ENCODE data around the gene MADCAM1. TPM values are rescaled to one million over a fixed set of nuclear protein-coding genes. Genes with fewer than 3 reads are reported as not detected.

The MADCAM1 gene
- total and polyA plus RNA-seq, 2 experiments from 2014 or later: 2.9 to 4.0 TPM

DNA sequence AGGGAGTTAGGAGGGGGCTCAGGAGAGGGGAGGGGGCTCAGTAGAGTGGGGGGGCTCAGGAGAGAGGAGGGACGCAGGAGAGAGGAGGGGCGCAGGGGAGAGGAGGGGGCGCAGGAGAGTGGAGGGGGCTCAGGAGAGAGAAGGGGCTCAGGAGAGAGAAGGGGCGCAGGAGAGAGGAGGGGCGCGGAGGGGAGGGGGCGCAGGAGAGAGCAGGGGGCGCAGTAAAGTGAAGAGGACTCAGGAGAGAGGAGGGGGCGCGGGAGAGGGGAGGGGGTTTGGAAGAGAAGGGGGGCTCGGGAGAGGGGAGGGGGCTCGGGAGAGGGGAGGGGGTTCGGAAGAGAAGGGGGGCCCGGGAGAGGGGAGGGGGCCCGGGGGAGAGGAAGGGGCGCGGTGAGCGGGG is 700 bp downstream of the MADCAM1 start:
- Histone ChIP-seq H3K9me2 (replicated peaks; ENCODE audit: insufficient read depth) (no peaks in the 10 kb centered on the region), H3K79me2 (no peaks in the 10 kb centered on the region), H3K4me3 (no peak overlapping the region), H3K27me3 (peaks cover 22% of the 10 kb centered on the region), H3K36me3 (replicated peaks; ENCODE audit: insufficient read depth, low read depth) (no peaks in the 10 kb centered on the region), H2AFZ (no peak overlapping the region), H3K27ac (no peak overlapping the region), H3K9me3 (ENCODE audit: low read depth) (no peaks in the 10 kb centered on the region), H3K4me1 (ENCODE audit: insufficient read depth) (no peaks in the 10 kb centered on the region), H3K4me2 (no peak overlapping the region), H4K20me1 (ENCODE audit: insufficient read depth, poor library complexity, severe bottlenecking) (no peaks in the 10 kb centered on the region)
- peak; percentile 3 for DNase-seq (ENCODE audit: low spot score)
- WGBS (ENCODE audit: low lambda C conversion rate, missing lambda C conversion rate): no CpG with 5 or more reads among the region's 18 CpGs
- TF ChIP-seq EZH2phosphoT487 (IDR thresholded peaks at IDR 0.05; ENCODE audit: low read depth, severe bottlenecking, unreplicated experiment): no peak
- TF ChIP-seq EZH2 (IDR thresholded peaks at IDR 0.05; ENCODE audit: borderline replicate concordance): no peak
- no peak for TF ChIP-seq CTCF (IDR thresholded peaks at IDR 0.05; ENCODE audit: poor library complexity)

- Histone ChIP-seq H3K4me2 (peak overlapping the region; percentile 81), H4K20me1 (ENCODE audit: insufficient read depth, poor library complexity, severe bottlenecking) (no peaks in the 10 kb centered on the region), H2AFZ (no peak overlapping the region), H3K9me3 (ENCODE audit: low read depth) (no peaks in the 10 kb centered on the region), H3K4me1 (ENCODE audit: insufficient read depth) (no peaks in the 10 kb centered on the region), H3K27ac (no peak overlapping the region), H3K79me2 (no peaks in the 10 kb centered on the region), H3K9me2 (replicated peaks; ENCODE audit: insufficient read depth) (no peaks in the 10 kb centered on the region), H3K27me3 (peaks cover 22% of the 10 kb centered on the region), H3K36me3 (replicated peaks; ENCODE audit: insufficient read depth, low read depth) (no peaks in the 10 kb centered on the region), H3K4me3 (no peak overlapping the region)
- no CpG with 5 or more reads among the region's 36 CpGs for WGBS (ENCODE audit: low lambda C conversion rate, missing lambda C conversion rate)
- TF ChIP-seq EZH2 (IDR thresholded peaks at IDR 0.05; ENCODE audit: borderline replicate concordance) (peak; percentile 23), CTCF (IDR thresholded peaks at IDR 0.05; ENCODE audit: poor library complexity) (no peak), EZH2phosphoT487 (IDR thresholded peaks at IDR 0.05; ENCODE audit: low read depth, severe bottlenecking, unreplicated experiment) (peak; percentile 31)
- DNase-seq (ENCODE audit: low spot score): no peak
Measured at GRCh38 chr19:497491-497868, 1.2 kb downstream of the MADCAM1 start.

GRCh38 chr19:497869-498510 is 1.7 kb downstream of the MADCAM1 start:
- DNase-seq (ENCODE audit: low spot score): peak; percentile 27
- peak overlapping the region; percentile 81 for H3K4me2 ChIP-seq
- H3K36me3 ChIP-seq (replicated peaks; ENCODE audit: insufficient read depth, low read depth): no peaks in the 10 kb centered on the region
- H3K9me2 ChIP-seq (replicated peaks; ENCODE audit: insufficient read depth): no peaks in the 10 kb centered on the region
- no peak overlapping the region for H3K4me3 ChIP-seq
- H3K79me2 ChIP-seq: no peaks in the 10 kb centered on the region
- no peak overlapping the region for H2AFZ ChIP-seq
- H3K27ac ChIP-seq: no peak overlapping the region
- no peaks in the 10 kb centered on the region for H3K4me1 ChIP-seq (ENCODE audit: insufficient read depth)
- H3K27me3 ChIP-seq: peaks cover 22% of the 10 kb centered on the region
- H3K9me3 ChIP-seq (ENCODE audit: low read depth): no peaks in the 10 kb centered on the region
- peak; percentile 69 for TF ChIP-seq EZH2 (IDR thresholded peaks at IDR 0.05; ENCODE audit: borderline replicate concordance)
- no peak for TF ChIP-seq EZH2phosphoT487 (IDR thresholded peaks at IDR 0.05; ENCODE audit: low read depth, severe bottlenecking, unreplicated experiment)
- H4K20me1 ChIP-seq (ENCODE audit: insufficient read depth, poor library complexity, severe bottlenecking): no peaks in the 10 kb centered on the region
- 33% methylated on average over 15 of the region's 50 CpGs for WGBS (ENCODE audit: low lambda C conversion rate, missing lambda C conversion rate)

DNA sequence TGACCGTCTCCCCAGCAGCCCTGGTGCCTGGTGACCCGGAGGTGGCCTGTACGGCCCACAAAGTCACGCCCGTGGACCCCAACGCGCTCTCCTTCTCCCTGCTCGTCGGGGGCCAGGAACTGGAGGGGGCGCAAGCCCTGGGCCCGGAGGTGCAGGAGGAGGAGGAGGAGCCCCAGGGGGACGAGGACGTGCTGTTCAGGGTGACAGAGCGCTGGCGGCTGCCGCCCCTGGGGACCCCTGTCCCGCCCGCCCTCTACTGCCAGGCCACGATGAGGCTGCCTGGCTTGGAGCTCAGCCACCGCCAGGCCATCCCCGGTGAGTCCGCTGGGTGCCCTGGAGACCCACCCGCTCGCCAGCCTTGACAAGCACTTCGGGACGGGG is 2.2 kb downstream of the MADCAM1 start:
- Histone ChIP-seq H2AFZ (no peak overlapping the region), H3K9me3 (ENCODE audit: low read depth) (no peaks in the 10 kb centered on the region), H3K4me2 (no peak overlapping the region), H4K20me1 (ENCODE audit: insufficient read depth, poor library complexity, severe bottlenecking) (no peaks in the 10 kb centered on the region), H3K27me3 (peaks cover 22% of the 10 kb centered on the region), H3K4me1 (ENCODE audit: insufficient read depth) (no peaks in the 10 kb centered on the region), H3K36me3 (replicated peaks; ENCODE audit: insufficient read depth, low read depth) (no peaks in the 10 kb centered on the region), H3K9me2 (replicated peaks; ENCODE audit: insufficient read depth) (no peaks in the 10 kb centered on the region), H3K27ac (no peak overlapping the region), H3K79me2 (no peaks in the 10 kb centered on the region), H3K4me3 (no peak overlapping the region)
- peak; percentile 5 for DNase-seq (ENCODE audit: low spot score)
- WGBS (ENCODE audit: low lambda C conversion rate, missing lambda C conversion rate): 62% methylated on average over 5 of the region's 26 CpGs
- TF ChIP-seq EZH2phosphoT487 (IDR thresholded peaks at IDR 0.05; ENCODE audit: low read depth, severe bottlenecking, unreplicated experiment) (no peak), CTCF (IDR thresholded peaks at IDR 0.05; ENCODE audit: poor library complexity) (no peak), EZH2 (IDR thresholded peaks at IDR 0.05; ENCODE audit: borderline replicate concordance) (no peak)

Measured in hepatocyte (in vitro differentiated cells).